ENCODE results near the gene ZFR. TPM values are rescaled to one million over a fixed set of nuclear protein-coding genes. Genes with fewer than 3 reads are reported as not detected.
"Not testable (repeated sequence)": the region's sequence is repeated elsewhere in the genome, so short reads cannot be mapped to it uniquely, and the experiment has no call there.

The ZFR gene
- total RNA-seq, 1 donor from 2014 or later, result 50.8 TPM

GRCh38 chr5:32453916-32454315 lies 9.4 kb upstream of the ZFR start:
- intact Hi-C loops (cut with micrococcal nuclease), result no loop called here

- intact Hi-C loops (cut with micrococcal nuclease), result not testable (repeated sequence)
Observed at GRCh38 chr5:32452316-32452715, 7.8 kb upstream of the ZFR start.

GRCh38 chr5:32450952-32451351 lies 6.4 kb upstream of the ZFR start:
- intact Hi-C loops (cut with micrococcal nuclease), result no loop called here

GRCh38 chr5:32449262-32449661 lies 4.7 kb upstream of the ZFR start:
- intact Hi-C loops (cut with micrococcal nuclease), result no loop called here

- intact Hi-C loops (cut with micrococcal nuclease), result no loop called here
Observed at GRCh38 chr5:32446630-32447029, 2.1 kb upstream of the ZFR start.

- intact Hi-C loops (cut with micrococcal nuclease), result loop anchor here (2.0 kb wide), 1 partner anchor 913 kb away; the partner anchor contains the start of genes C5orf22 and DROSHA
Observed at GRCh38 chr5:32445831-32446614, 1.5 kb upstream of the ZFR start.

- intact Hi-C loops (cut with micrococcal nuclease), result loop anchor here (2.0 kb wide), 1 partner anchor 913 kb away; the partner anchor contains the start of genes C5orf22 and DROSHA
Observed at GRCh38 chr5:32445287-32445758, 783 bp upstream of the ZFR start.

GRCh38 chr5:32443541-32444430 lies 754 bp downstream of the ZFR start:
- intact Hi-C loops (cut with micrococcal nuclease), result loop anchor here (1.0 to 2.0 kb wide), 4 partner anchors 130 to 911 kb away; partner anchors contain the start of genes C5orf22, DROSHA, GOLPH3 and SUB1

GRCh38 chr5:32443145-32443540 lies 1.4 kb downstream of the ZFR start:
- intact Hi-C loops (cut with micrococcal nuclease), result no loop called here

GRCh38 chr5:32439086-32439642 lies 5.4 kb downstream of the ZFR start:
- intact Hi-C loops (cut with micrococcal nuclease), result no loop called here

- intact Hi-C loops (cut with micrococcal nuclease), result no loop called here
Observed at GRCh38 chr5:32436553-32437242, 7.8 kb downstream of the ZFR start.

GRCh38 chr5:32435383-32435782 lies 9.2 kb downstream of the ZFR start:
- intact Hi-C loops (cut with micrococcal nuclease), result no loop called here

GRCh38 chr5:32434221-32434620 lies 10.3 kb downstream of the ZFR start:
- intact Hi-C loops (cut with micrococcal nuclease), result no loop called here

- intact Hi-C loops (cut with micrococcal nuclease), result no loop called here
Observed at GRCh38 chr5:32432633-32433032, 11.9 kb downstream of the ZFR start.

- intact Hi-C loops (cut with micrococcal nuclease), result not testable (repeated sequence)
Observed at GRCh38 chr5:32430825-32431224, 13.7 kb downstream of the ZFR start.

- intact Hi-C loops (cut with micrococcal nuclease), result no loop called here
Observed at GRCh38 chr5:32428426-32428825, 16.1 kb downstream of the ZFR start.

- intact Hi-C loops (cut with micrococcal nuclease), result no loop called here
Observed at GRCh38 chr5:32426440-32427151, 17.9 kb downstream of the ZFR start.

GRCh38 chr5:32422697-32423096 lies 21.8 kb downstream of the ZFR start:
- intact Hi-C loops (cut with micrococcal nuclease), result no loop called here

- intact Hi-C loops (cut with micrococcal nuclease), result no loop called here
Observed at GRCh38 chr5:32421075-32421474, 23.5 kb downstream of the ZFR start.

GRCh38 chr5:32420506-32420905 lies 24.0 kb downstream of the ZFR start:
- intact Hi-C loops (cut with micrococcal nuclease), result no loop called here
